Hematopoietic multipotent progenitor cell treated with erythropoietin and hydrocortisone succinate and interleukin-3 and kit ligand, for 8 days (in vitro differentiated cells): Measurements from ENCODE around the gene ZSCAN21.

ENCODE experiments used
- DNase-seq: peaks from one replicate; pipeline ENCODE4 v3.0.0-alpha.2; 2015

ZSCAN21 gene

GRCh38 chr7:100029596-100029995 is 20.0 kb upstream of the ZSCAN21 start:
- DNase-seq: no peak

GRCh38 chr7:100033526-100033925 is 16.0 kb upstream of the ZSCAN21 start:
- no peak for DNase-seq

- DNase-seq: no peak
Measured at GRCh38 chr7:100034871-100035510, 14.6 kb upstream of the ZSCAN21 start.

GRCh38 chr7:100035876-100036275 is 13.7 kb upstream of the ZSCAN21 start:
- no peak for DNase-seq

- no peak for DNase-seq
Measured at GRCh38 chr7:100038326-100038725, 11.2 kb upstream of the ZSCAN21 start.

GRCh38 chr7:100040575-100040974 is 9.0 kb upstream of the ZSCAN21 start:
- no peak for DNase-seq

DNA sequence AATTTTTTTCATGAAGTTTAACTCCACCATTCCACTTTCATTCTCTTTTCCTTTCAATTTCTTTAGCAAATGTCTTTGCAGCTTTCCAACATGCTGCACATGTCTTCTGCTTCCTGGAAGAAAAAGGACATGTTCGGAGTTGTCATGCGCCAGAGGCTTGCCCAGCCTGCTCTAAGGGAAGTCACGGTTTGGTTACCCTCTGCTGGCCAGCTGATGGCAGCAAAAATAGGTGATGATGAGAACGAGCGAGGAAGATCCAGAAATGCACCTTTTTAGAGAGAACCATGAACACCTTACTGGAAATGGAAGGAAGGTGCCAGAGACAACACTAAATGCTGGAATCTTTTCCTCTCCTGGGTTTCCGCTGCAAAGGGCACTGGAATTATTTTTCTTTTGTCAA is 4.9 kb upstream of the ZSCAN21 start:
- DNase-seq: peak; percentile 68

DNA sequence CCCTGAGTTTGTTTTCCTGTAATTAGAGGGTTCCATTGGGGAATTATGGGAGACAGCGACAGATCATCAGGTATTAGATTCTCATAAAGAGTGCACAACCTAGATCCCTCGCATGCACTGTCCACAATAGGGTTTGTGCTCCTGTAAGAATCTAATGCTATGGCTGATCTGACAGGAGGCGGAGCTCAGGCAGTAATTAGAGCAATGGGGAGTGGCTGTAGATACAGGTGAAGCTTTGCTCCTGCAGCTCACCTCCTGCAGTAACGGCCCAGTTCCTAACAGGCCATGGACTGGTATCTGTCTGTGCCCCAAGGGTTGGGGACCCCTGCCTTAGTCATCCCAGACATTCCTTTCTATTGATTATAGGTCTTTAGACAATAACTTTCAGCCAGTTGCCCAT is 894 bp upstream of the ZSCAN21 start:
- no peak for DNase-seq

- DNase-seq: no peak
Measured at GRCh38 chr7:100051611-100052010, 2.0 kb downstream of the ZSCAN21 start.

- peak; percentile 81 for DNase-seq
Measured at GRCh38 chr7:100053215-100053614, 3.6 kb downstream of the ZSCAN21 start.

GRCh38 chr7:100057006-100057405 is 7.4 kb downstream of the ZSCAN21 start:
- DNase-seq: no peak

DNA sequence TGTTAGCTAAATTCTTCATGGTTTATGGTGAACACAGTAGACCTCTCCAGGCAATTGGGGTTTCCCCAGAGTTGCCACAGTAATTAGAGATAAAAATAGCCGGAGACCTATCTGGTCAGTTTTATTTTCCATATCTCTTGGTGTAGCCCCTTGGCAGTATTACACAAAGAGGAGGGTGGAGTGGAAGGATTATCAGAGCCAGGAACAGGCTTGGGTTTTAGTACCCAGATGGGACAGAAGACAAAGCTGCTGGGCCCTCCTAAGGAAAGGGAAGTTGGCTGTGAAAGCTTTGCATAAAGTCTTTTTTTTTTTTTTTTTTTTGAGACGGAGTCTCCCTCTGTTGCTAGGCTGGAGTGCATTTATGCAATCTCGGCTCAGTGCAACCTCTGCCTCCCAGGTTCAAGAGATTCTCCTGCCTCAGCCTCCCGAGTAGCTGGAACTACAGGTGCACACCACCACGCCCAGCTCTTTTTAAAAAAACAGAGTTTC is 9.7 kb downstream of the ZSCAN21 start:
- DNase-seq: peak; percentile 83

GRCh38 chr7:100061518-100062193 is 12.1 kb downstream of the ZSCAN21 start:
- peak; percentile 88 for DNase-seq

DNA sequence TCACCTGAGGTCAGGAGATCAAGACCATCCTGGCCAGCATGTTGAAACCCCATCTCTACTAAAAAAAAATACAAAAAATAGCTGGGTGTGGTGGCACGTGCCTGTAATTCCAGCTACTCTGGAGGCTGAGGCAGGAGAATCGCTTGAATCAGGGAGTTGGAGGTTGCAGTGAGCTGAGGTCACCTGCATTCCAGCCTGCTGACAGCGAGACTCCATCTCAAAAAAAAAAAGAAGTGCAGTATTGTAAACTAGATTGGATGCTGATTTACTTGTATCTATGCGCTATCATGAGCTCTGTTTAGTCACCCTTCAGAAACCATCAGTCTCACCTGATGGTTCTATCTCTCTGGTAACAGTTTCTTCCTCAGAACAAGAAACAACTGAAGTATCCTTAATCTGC is 13.8 kb downstream of the ZSCAN21 start:
- no peak for DNase-seq

GRCh38 chr7:100064162-100064561 is 14.6 kb downstream of the ZSCAN21 start:
- no peak for DNase-seq

DNA sequence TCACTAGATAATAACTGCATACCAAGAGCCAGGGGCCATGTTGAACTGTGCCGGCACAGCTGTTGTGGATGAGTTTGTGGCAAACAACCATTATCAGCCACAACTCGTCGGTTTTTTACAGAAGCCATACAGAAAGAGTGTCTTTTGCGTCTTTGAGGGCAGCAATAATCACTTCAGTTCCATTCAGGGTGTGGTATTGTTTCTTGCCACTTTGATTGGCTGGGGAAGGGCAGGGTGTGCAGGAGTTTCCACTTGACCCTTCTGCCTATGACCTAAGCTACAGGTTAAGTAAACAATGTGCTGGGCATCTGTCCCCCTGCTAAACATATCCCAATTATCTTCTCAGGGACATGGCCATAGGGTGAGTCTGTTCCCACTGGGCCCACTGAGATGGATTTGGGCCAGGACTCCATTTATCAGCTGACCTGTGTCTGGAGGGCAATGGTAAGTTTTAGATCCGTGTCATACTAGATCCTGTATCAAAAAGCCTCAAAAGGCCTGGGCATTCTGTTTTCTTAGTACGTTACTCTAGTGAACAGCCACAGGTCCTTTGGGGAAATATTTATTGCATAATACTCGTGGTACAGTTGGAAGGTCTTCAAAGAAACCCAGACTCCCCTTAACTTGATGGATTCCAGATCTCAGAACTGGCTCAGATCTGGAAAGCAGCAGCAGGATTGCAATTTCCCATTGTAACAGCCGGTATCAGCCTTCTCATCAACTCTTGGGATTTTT is 16.0 kb downstream of the ZSCAN21 start:
- peak; percentile 69 for DNase-seq

- DNase-seq: no peak
Measured at GRCh38 chr7:100066953-100067352, 17.4 kb downstream of the ZSCAN21 start.

DNA sequence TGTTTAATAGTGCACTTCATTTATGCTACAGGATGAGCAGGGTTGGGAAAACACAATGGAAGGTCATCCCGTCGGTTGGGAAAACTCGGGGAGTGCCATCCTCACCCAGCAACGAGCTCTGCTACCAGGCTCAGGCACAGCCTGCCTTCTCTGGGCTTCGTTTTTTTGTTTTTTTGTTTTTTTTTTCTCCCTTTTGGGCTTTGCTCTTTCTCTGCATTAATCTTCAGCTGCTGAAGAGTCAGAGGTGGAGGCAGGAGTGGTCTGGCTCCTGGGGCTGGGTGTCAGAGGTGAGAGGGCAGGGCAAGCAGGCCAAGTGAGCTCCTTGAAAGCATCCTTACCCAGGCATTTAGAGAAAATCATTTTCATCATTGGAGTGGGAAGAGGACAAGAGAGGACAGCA is 20.4 kb downstream of the ZSCAN21 start:
- no peak for DNase-seq

GRCh38 chr7:100071018-100071723 is 21.6 kb downstream of the ZSCAN21 start:
- DNase-seq: no peak

- DNase-seq: no peak
Measured at GRCh38 chr7:100072462-100072861, 22.9 kb downstream of the ZSCAN21 start.

DNA sequence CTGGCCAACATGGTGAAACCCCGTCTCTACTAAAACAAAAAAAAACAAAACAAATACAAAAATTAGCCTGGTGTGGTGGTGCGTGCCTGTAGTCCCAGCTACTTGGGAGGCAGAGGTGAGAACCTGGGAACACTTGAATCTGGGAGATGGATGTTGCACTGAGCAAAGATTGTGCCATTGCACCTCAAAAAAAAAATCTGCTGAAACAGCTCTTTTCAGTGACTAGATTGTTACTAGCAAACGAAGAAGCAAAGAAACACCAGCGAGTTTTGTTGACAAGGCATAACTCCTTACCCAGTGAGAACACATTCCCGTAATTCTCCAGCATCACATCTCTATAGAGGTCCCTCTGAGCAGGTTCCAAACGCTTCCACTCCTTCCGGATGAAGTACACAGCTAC is 25.3 kb downstream of the ZSCAN21 start:
- no peak for DNase-seq

- DNase-seq: no peak
Measured at GRCh38 chr7:100075418-100075817, 25.8 kb downstream of the ZSCAN21 start.

GRCh38 chr7:100077205-100077604 is 27.6 kb downstream of the ZSCAN21 start:
- no peak for DNase-seq
